Hepatocyte (in vitro differentiated cells): ENCODE data around the gene MCF2L. TPM values are rescaled to one million over a fixed set of nuclear protein-coding genes. Genes with fewer than 3 reads are reported as not detected.

Experiments used
- DNase-seq: peaks from one replicate; pipeline ENCODE4 v3.0.0-alpha.2; 2016; ENCODE audit warnings: low spot score
- H2AFZ ChIP-seq: fragments of 200-600 bp; sonication (generic); 2 replicates; pipeline ENCODE4 v1.6.0; 2016; ENCODE audit warnings: antibody characterized with exemption, mild to moderate bottlenecking
- H3K27ac ChIP-seq: fragments of 200-600 bp; sonication (generic); 2 replicates; pipeline ENCODE4 v1.5.1; 2016; ENCODE audit warnings: mild to moderate bottlenecking
- H3K27me3 ChIP-seq: fragments of 200-600 bp; sonication (generic); 2 replicates; pipeline ENCODE4 v1.6.1; 2016
- H3K36me3 ChIP-seq: fragments of 200-600 bp; sonication (generic); replicated peaks from 2 replicates; pipeline ENCODE4 v1.5.1; 2016; ENCODE audit warnings: low read depth; ENCODE audit not compliant: insufficient read depth
- H3K4me1 ChIP-seq: fragments of 200-600 bp; sonication (generic); 2 replicates; pipeline ENCODE4 v1.5.1; 2016; ENCODE audit warnings: mild to moderate bottlenecking, moderate library complexity; ENCODE audit not compliant: insufficient read depth
- H3K4me2 ChIP-seq: fragments of 200-600 bp; sonication (generic); 2 replicates; pipeline ENCODE4 v1.6.0; 2016
- H3K4me3 ChIP-seq: fragments of 200-600 bp; sonication (generic); 2 replicates; pipeline ENCODE4 v1.5.1; 2016; ENCODE audit warnings: mild to moderate bottlenecking
- H3K79me2 ChIP-seq: fragments of 200-600 bp; sonication (generic); 2 replicates; pipeline ENCODE4 v1.6.0; 2017; ENCODE audit warnings: mild to moderate bottlenecking
- H3K9me2 ChIP-seq: fragments of 200-600 bp; sonication (generic); replicated peaks from 2 replicates; pipeline ENCODE4 v1.6.0; 2017; ENCODE audit warnings: mild to moderate bottlenecking; ENCODE audit not compliant: insufficient read depth
- H3K9me3 ChIP-seq: fragments of 200-600 bp; sonication (generic); 2 replicates; pipeline ENCODE4 v1.5.1; 2016; ENCODE audit warnings: low read depth, mild to moderate bottlenecking
- H4K20me1 ChIP-seq: fragments of 200-600 bp; sonication (generic); 2 replicates; pipeline ENCODE4 v1.6.0; 2016; ENCODE audit warnings: mild to moderate bottlenecking; ENCODE audit not compliant: insufficient read depth, poor library complexity, severe bottlenecking
- CTCF ChIP-seq: fragments of 200-600 bp; sonication (generic); IDR thresholded peaks from 2 replicates; pipeline ENCODE4 v1.5.1; 2016; ENCODE audit warnings: antibody characterized with exemption, mild to moderate bottlenecking; ENCODE audit not compliant: poor library complexity
- EZH2 ChIP-seq: fragments of 200-600 bp; sonication (generic); IDR thresholded peaks from 2 replicates; pipeline ENCODE4 v1.6.1; 2016; ENCODE audit warnings: antibody characterized with exemption, mild to moderate bottlenecking, borderline replicate concordance
- EZH2phosphoT487 ChIP-seq: fragments of 200-600 bp; sonication (generic); IDR thresholded peaks from one replicate; pipeline ENCODE4 v1.6.1; 2018; ENCODE audit warnings: antibody characterized with exemption, mild to moderate bottlenecking, low read depth, moderate library complexity; ENCODE audit not compliant: unreplicated experiment, severe bottlenecking
- WGBS: methylation state at CpG from one replicate; pipeline ENCODE4 v1.1.6; 2016; ENCODE audit warnings: low lambda C conversion rate; ENCODE audit errors: missing lambda C conversion rate; 5-methylcytosine and 5-hydroxymethylcytosine counted together
- polyA plus RNA-seq: library from polyadenylated mRNA; unstranded; fragments of >200 nt; fragmentation: Nextera tagmentation; extraction: Ambion mirVana; gene quantifications from 2 replicates; pipeline ENCODE4 v1.2.1, GENCODE V29; 2016
- total RNA-seq: library from RNA; depleted of rRNA; stranded (reverse); fragments of >200 nt; gene quantifications from 2 replicates; pipeline ENCODE4 v1.2.3, GENCODE V29; 2014

Gene MCF2L
- total and polyA plus RNA-seq, 2 experiments from 2014 or later = 11.1 to 22.4 TPM

DNA sequence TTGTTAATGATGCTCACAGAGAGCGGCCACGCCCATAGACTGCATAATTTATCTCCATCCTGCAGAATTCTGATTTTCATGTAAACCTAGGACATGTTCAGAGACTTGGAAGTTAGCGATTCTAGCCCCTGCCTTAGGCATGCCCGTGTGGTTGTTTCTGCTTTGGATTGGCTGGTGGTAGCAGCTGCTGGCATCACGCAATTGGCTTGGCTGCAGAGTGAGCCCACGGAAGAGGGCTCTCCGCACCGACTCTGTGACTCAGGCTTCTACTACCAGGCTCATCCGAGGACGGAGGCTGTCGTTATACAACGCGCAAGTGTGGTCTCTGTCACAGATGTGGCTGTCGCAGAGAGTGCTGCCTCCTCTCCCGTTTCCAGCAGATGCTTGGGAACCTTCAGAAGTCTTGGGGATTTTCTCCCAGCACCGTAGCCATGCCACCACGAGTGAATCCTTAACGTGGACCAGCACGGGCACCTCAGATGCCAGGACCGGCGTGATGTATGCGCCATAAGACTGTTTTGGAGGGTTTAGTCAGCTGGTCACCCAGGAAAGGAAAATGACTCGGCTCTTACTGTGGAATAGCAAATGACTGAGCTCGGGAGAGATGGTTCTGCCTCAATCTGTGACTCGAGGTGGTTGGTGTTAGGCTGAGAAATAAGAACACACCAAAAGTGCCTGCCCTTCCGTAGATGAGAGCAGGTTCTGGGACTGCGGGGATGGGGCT lies 75.5 kb downstream of the MCF2L start:
- no peak for DNase-seq
- WGBS = 91% methylated on average over 27 of the region's 27 CpGs

GRCh38 chr13:113045251-113046127 lies 76.5 kb downstream of the MCF2L start:
- Histone ChIP-seq H2AFZ (no peak overlapping the region), H3K9me2 (no peaks in the 10 kb centered on the region), H3K27ac (no peak overlapping the region), H4K20me1 (no peaks in the 10 kb centered on the region), H3K36me3 (no peaks in the 10 kb centered on the region), H3K4me2 (no peak overlapping the region), H3K27me3 (no peaks in the 10 kb centered on the region), H3K4me3 (no peak overlapping the region), H3K9me3 (no peaks in the 10 kb centered on the region), H3K79me2 (no peaks in the 10 kb centered on the region), H3K4me1 (no peaks in the 10 kb centered on the region)
- WGBS = 95% methylated on average over 32 of the region's 32 CpGs
- TF ChIP-seq EZH2phosphoT487 (no peak), EZH2 (no peak), CTCF (no peak)
- no peak for DNase-seq

More for the DNA sequence above, 75.5 kb downstream of the MCF2L start:
- TF ChIP-seq EZH2 = no peak
- TF ChIP-seq EZH2phosphoT487 = no peak
- no peak for TF ChIP-seq CTCF
- H3K4me1 ChIP-seq = no peaks in the 10 kb centered on the region
- no peaks in the 10 kb centered on the region for H3K9me2 ChIP-seq
- no peaks in the 10 kb centered on the region for H3K79me2 ChIP-seq
- H2AFZ ChIP-seq = no peak overlapping the region
- no peaks in the 10 kb centered on the region for H4K20me1 ChIP-seq
- H3K9me3 ChIP-seq = no peaks in the 10 kb centered on the region
- no peaks in the 10 kb centered on the region for H3K27me3 ChIP-seq
- H3K4me3 ChIP-seq = no peak overlapping the region
- no peak overlapping the region for H3K4me2 ChIP-seq
- H3K27ac ChIP-seq = no peak overlapping the region
- H3K36me3 ChIP-seq = no peaks in the 10 kb centered on the region

DNA sequence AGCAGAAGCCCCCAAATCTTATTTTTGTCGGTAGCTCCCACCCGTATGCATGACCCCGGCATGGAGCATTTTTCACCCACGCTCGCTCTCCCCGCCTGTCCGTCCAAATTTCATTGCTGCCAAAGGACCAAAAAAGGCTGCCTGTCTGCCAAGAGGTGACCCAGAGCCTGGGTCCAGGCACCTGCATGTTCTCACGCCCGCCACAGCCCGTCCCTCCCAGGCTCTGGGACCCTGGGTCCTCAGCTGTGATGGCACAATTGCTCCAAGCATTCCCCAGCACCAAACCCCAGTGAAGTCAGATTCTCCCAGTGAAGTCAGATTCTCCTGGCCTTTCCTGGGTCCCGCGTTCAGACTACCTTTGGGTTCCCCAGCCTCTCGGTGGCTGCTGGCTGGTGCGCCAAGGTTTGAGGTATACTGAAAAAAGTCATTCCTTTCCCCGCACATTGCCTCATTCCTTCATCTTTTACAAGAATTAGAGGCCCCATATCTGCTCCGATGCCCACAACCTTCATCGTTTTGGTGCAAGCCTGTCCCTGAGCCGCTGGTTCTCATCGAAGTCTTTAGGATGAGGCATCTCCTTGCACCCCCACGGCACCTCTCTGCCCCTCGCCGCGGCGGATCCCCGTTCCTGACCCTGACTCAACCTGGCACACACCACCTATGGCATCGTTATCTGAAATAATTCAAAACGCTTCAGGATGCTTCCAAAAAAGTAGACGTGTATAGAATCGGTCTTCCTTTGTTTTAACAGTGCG lies 77.3 kb downstream of the MCF2L start:
- Histone ChIP-seq H3K4me3 (no peak overlapping the region), H3K36me3 (no peaks in the 10 kb centered on the region), H3K27me3 (no peaks in the 10 kb centered on the region), H4K20me1 (no peaks in the 10 kb centered on the region), H3K4me2 (no peak overlapping the region), H3K9me2 (no peaks in the 10 kb centered on the region), H3K9me3 (no peaks in the 10 kb centered on the region), H3K79me2 (no peaks in the 10 kb centered on the region), H2AFZ (no peak overlapping the region), H3K4me1 (no peaks in the 10 kb centered on the region), H3K27ac (no peak overlapping the region)
- DNase-seq = no peak
- 94% methylated on average over 30 of the region's 30 CpGs for WGBS
- TF ChIP-seq EZH2 = no peak
- TF ChIP-seq CTCF = no peak
- TF ChIP-seq EZH2phosphoT487 = no peak
